ENCODE results near the gene DHODH.

DNA sequence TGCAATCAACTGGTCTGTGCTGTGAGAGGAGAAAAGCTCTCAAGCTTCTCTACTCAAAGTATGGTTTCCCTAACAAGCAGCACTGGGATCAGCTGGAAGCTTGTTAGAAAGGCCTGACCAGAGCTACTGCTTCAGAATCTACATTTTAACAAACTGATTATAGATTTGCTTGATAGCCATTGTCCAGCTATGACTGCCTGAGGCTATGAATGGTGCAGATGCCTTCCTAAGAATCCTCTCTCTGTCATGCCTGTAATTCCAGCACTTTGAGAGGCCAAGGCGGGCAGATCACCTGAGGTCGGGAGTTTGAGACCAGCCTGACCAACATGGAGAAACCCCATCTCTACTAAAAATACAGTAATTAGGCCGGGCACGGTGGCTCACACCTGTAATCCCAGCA, 37.0 kb upstream of the DHODH start:
- TF ChIP-seq, protein P1, sequence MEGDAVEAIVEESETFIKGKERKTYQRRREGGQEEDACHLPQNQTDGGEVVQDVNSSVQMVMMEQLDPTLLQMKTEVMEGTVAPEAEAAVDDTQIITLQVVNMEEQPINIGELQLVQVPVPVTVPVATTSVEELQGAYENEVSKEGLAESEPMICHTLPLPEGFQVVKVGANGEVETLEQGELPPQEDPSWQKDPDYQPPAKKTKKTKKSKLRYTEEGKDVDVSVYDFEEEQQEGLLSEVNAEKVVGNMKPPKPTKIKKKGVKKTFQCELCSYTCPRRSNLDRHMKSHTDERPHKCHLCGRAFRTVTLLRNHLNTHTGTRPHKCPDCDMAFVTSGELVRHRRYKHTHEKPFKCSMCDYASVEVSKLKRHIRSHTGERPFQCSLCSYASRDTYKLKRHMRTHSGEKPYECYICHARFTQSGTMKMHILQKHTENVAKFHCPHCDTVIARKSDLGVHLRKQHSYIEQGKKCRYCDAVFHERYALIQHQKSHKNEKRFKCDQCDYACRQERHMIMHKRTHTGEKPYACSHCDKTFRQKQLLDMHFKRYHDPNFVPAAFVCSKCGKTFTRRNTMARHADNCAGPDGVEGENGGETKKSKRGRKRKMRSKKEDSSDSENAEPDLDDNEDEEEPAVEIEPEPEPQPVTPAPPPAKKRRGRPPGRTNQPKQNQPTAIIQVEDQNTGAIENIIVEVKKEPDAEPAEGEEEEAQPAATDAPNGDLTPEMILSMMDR (IDR thresholded peaks at IDR 0.05): no peak
- no peak for TF ChIP-seq POLR2A (IDR thresholded peaks at IDR 0.05)

Data from transverse colon (tissue), 3 donors.